Erythroblast (primary cell): Measurements from ENCODE around the gene WFDC1.

Source experiments
- GATA1 ChIP-seq: IDR thresholded peaks from 2 replicates; pipeline ENCODE4 v1.6.1; 2011; ENCODE audit warnings: low read depth, mild to moderate bottlenecking, control low read depth, low read length, moderate library complexity
- POLR2A ChIP-seq: IDR thresholded peaks from 2 replicates; pipeline ENCODE4 v1.6.1; 2011; ENCODE audit warnings: mild to moderate bottlenecking, low read length

DNA sequence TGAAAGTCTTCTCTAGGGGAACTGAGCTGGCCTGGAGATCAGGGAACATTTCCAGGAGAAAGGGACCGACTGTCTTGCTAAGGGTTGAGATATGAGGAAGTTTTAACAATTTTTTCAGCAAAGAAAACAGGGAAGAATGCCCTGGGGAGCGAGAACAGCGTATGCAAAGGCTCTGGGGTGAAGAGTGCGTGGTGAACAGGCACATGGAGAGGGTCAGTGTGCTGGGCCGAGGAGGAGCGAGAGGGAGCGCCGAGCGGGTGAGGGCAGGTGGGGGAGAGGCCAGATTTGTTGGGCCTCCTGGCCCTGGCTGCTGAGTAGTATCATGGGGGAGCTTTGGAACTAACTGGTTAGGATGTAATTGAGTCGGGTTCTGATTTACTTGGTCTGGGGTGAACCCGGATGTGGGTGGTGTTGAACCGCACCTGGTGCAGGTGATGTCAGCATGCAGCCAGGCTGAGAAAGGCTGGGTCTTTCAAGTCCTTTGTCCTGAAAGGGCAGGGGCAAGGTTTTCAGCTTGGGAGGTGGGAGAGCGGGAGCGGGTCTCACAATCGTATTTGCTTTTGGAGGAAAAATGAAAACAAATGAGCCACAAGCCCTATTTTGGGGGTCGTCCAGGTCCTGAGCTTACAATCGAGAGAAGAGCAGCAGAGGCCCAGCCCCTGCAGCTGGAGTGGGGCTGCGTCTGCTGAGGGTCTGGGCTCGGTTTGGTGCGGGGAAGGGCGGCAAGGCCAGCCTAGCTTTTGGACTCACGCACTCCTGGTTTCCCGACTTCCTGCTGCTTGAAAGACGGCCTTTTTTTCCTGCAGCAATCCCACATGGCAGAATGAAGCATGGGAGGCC lies 11.1 kb upstream of the WFDC1 start:
- TF ChIP-seq POLR2A: no peak
- no peak for TF ChIP-seq GATA1
